Ishikawa (cell line): Measurements from ENCODE around the gene FSHR.

Experiments
- FOXM1 ChIP-seq: IDR thresholded peaks from 2 replicates; pipeline ENCODE4 v1.6.1; 2012; ENCODE audit warnings: low read depth, borderline replicate concordance
- RAD21 ChIP-seq: IDR thresholded peaks from 2 replicates; pipeline ENCODE4 v1.6.1; 2012; ENCODE audit warnings: low read depth
- TAF1 ChIP-seq: IDR thresholded peaks from 2 replicates; pipeline ENCODE4 v1.6.1; 2012; ENCODE audit warnings: low read depth, mild to moderate bottlenecking

DNA sequence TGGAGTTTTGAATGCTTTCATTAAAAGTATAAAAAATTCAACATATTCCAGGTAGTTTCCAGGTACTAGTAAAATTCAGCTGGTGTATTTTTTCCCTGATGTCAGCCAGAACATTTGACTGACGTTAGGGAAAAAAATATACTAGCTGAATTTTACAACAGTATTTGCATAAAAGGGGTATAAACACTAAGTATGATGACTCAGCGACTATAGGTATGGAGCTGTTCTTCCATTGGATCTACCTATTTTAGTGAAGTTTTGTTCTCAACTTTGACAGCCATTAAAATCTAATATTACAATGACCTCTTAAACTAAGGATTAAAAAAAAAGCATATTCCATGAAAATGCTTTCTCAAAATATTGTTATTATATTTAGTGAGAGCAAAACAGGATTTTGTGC is 155.9 kb downstream of the FSHR start:
- TF ChIP-seq TAF1 (no peak), RAD21 (no peak), FOXM1 (no peak)
